K562 (cell line): ENCODE results near the gene PKD1. TPM values are rescaled to one million over a fixed set of nuclear protein-coding genes. Genes with fewer than 3 reads are reported as not detected.

Source experiments
- ATAC-seq: fragments of 200-7000 bp; cut with Tn5 transposase; 3 replicates; pipeline ENCODE4 v1.9.1; 2020; ENCODE audit warnings: moderate library complexity
- BruUV-seq: library from RNA; stranded (reverse); fragments of 400-500 nt; replicated peaks from 2 replicates; lab custom pipeline; 2021; lab: Mats Ljungman, UMichigan
- CTCF ChIA-PET: fragments of 300-600 bp; formaldehyde crosslinking; extraction: SDS; loops from one replicate; lab custom pipeline; 2021; ENCODE audit warnings: low intra/inter-chr PET ratio; lab: Yijun Ruan, JAX
- POLR2A ChIA-PET: fragments of 300-600, 350-650 bp; sonication (Branson Sonifier 250); formaldehyde crosslinking; extraction: SDS; loops from one replicate; lab custom pipeline; 2021; ENCODE audit warnings: antibody characterized with exemption, inconsistent platforms; lab: Yijun Ruan, JAX
- DNase-seq, 4 experiments: peaks; one replicate each; pipeline versions ENCODE4 v3.0.0 to v3.0.0-alpha.2; 2011 to 2018; ENCODE audit warnings: low spot score in 3 of 4, mixed read lengths in 3 of 4; ENCODE audit errors: extremely low read depth in 1 of 4
- FAIRE-seq: peaks from 2 replicates; lab custom pipeline; 2011; peaks lifted over from hg19 to GRCh38; lab: Jason Lieb, UNC
- H2AFZ ChIP-seq: 2 replicates; pipeline ENCODE4 v1.6.0; 2011; ENCODE audit warnings: low read depth, low read length, control low read depth, inconsistent platforms
- H3K27ac ChIP-seq: fragments of 200-600 bp; 3 replicates; pipeline ENCODE4 v1.8.0; 2011; ENCODE audit warnings: low read depth, mild to moderate bottlenecking, control low read depth, inconsistent platforms, low read length, moderate library complexity, mixed read lengths; ENCODE audit errors: extremely low read depth
- H3K27me3 ChIP-seq, 2 experiments: fragments of 300-600 bp in 1 of 2; 2 replicates in 1 of 2; 3 replicates in 1 of 2; pipeline versions ENCODE4 v1.6.0 to v1.8.0; 2011; ENCODE audit warnings: inconsistent platforms in 2 of 2, low read length in 2 of 2, mild to moderate bottlenecking in 1 of 2, mixed read lengths in 1 of 2, moderate library complexity in 1 of 2; ENCODE audit not compliant: control insufficient read depth in 2 of 2, insufficient read depth in 2 of 2
- H3K36me3 ChIP-seq: fragments of 300-600 bp; 3 replicates; pipeline ENCODE4 v1.8.0; 2011; ENCODE audit warnings: mild to moderate bottlenecking, low read length, inconsistent platforms; ENCODE audit not compliant: control insufficient read depth, insufficient read depth
- H3K4me1 ChIP-seq, 2 experiments: fragments of 200-600 bp in 1 of 2; replicated peaks in 1 of 2; 2 replicates in 1 of 2; 3 replicates in 1 of 2; pipeline versions ENCODE4 v1.5.1 to v1.8.0; 2011; ENCODE audit warnings: inconsistent platforms in 2 of 2, low read length in 2 of 2, mild to moderate bottlenecking in 1 of 2, mixed read lengths in 1 of 2, moderate library complexity in 1 of 2; ENCODE audit not compliant: control insufficient read depth in 2 of 2, insufficient read depth in 2 of 2
- H3K4me2 ChIP-seq: 2 replicates; pipeline ENCODE4 v1.6.1; 2011; ENCODE audit warnings: low read length, control low read depth, inconsistent platforms, mixed read lengths; ENCODE audit not compliant: insufficient read depth
- H3K4me3 ChIP-seq: fragments of 200-600 bp; sonication (generic), shearing (Covaris generic); 2 replicates; pipeline ENCODE4 v1.5.1; 2016; ENCODE audit warnings: control low read depth, inconsistent platforms
- H3K79me2 ChIP-seq: fragments of 200-600 bp; 3 replicates; pipeline ENCODE4 v1.8.0; 2011; ENCODE audit warnings: low read length, inconsistent platforms; ENCODE audit not compliant: control insufficient read depth, insufficient read depth
- H3K9ac ChIP-seq, 2 experiments: 2 replicates each; pipeline versions ENCODE4 v1.6.0 to v1.6.1; 2011; ENCODE audit warnings: low read depth in 2 of 2, low read length in 2 of 2, control low read depth in 1 of 2, inconsistent platforms in 1 of 2, mild to moderate bottlenecking in 1 of 2, mixed read lengths in 1 of 2; ENCODE audit not compliant: insufficient read depth in 1 of 2
- H3K9me1 ChIP-seq: one replicate; pipeline ENCODE4 v1.6.0; 2011; ENCODE audit warnings: inconsistent platforms, mild to moderate bottlenecking, low read length, moderate library complexity; ENCODE audit not compliant: control insufficient read depth, insufficient read depth
- H3K9me3 ChIP-seq: replicated peaks from 2 replicates; pipeline ENCODE4 v1.5.1; 2011; ENCODE audit warnings: low read depth, low read length, inconsistent platforms; ENCODE audit not compliant: control insufficient read depth, insufficient read depth
- H4K20me1 ChIP-seq: replicated peaks from 2 replicates; pipeline ENCODE4 v1.6.1; 2011; ENCODE audit warnings: low read length, inconsistent platforms, mixed read lengths; ENCODE audit not compliant: control insufficient read depth, insufficient read depth
- ELF1 ChIP-seq: fragments of 200-800 bp; sonication (Bioruptor generic); IDR thresholded peaks from 2 replicates; pipeline ENCODE4 v1.6.1; 2016; ENCODE audit warnings: missing genetic modification characterization, missing compliant biosample characterization
- HSF4 ChIP-seq: fragments of 250-450 bp; sonication (Bioruptor Pico); IDR thresholded peaks from 2 replicates; pipeline ENCODE4 v2.1.2; 2022; ENCODE audit warnings: mild to moderate bottlenecking, moderate library complexity, borderline replicate concordance
- KAT7 ChIP-seq: sonication (generic); formaldehyde crosslinking; IDR thresholded peaks from 2 replicates; pipeline ENCODE4 v1.8.0; 2022; ENCODE audit warnings: missing genetic modification reagents, mild to moderate bottlenecking, borderline replicate concordance
- POU5F1 ChIP-seq: fragments of 150-350 bp; IDR thresholded peaks from 2 replicates; pipeline ENCODE4 v1.6.1; 2014; ENCODE audit warnings: borderline replicate concordance, low read length, low read depth, mild to moderate bottlenecking; ENCODE audit not compliant: partially characterized antibody
- ZNF133 ChIP-seq: fragments of 250-450 bp; sonication (Bioruptor Pico); IDR thresholded peaks from 2 replicates; pipeline ENCODE4 v1.4.0; 2020; ENCODE audit warnings: mild to moderate bottlenecking
- WGBS: fragments of 100-300 bp; shearing (Covaris generic); methylation state at CpG from one replicate; pipeline ENCODE4 v1.1.6; 2016; ENCODE audit warnings: low coverage, mixed read lengths; ENCODE audit not compliant: insufficient coverage; ENCODE audit errors: missing lambda C conversion rate; 5-methylcytosine and 5-hydroxymethylcytosine counted together
- in situ Hi-C: fragments of 300-500 bp; cut with MboI; formaldehyde crosslinking; loops from 4 replicates; pipeline ENCODE4 v1.15.0; 2018; ENCODE audit warnings: inconsistent platforms, mixed read lengths
- intact Hi-C: fragments of 100-400 bp; cut with micrococcal nuclease; formaldehyde crosslinking; loops from 2 replicates; pipeline ENCODE4 v1.14.2; 2022
- polyA plus RNA-seq, 8 experiments: library from polyadenylated mRNA; depleted of rRNA in 4 of 8; stranded (reverse) in 5 of 8; unstranded in 3 of 8; fragments of >200 nt; fragmentation: Nextera tagmentation in 2 of 8; fragmentation: Illumina TruSeq in 1 of 8; extraction: Ambion mirVana in 2 of 8; extraction: Trizol in 1 of 8; gene quantifications; 2 replicates each; pipeline versions ENCODE4 v1.2.1 to v1.2.3, GENCODE V29; 2011 to 2014; ENCODE audit warnings: inconsistent platforms in 1 of 8, missing spikeins in 1 of 8
- total RNA-seq, 7 experiments: library from RNA; depleted of rRNA in 6 of 7; stranded (reverse); fragments of >200 nt in 6 of 7; fragmentation: Illumina TruSeq in 2 of 7; extraction: Trizol in 2 of 7; gene quantifications; 2 replicates each; pipeline versions ENCODE4 v1.2.1 to v1.2.3, GENCODE V29; 2011 to 2021; ENCODE audit warnings: low replicate concordance in 1 of 7

PKD1 gene
- total and polyA plus RNA-seq, 9 of the 15 experiments (the other 6 are each of a cell fraction or from before 2014, with no cell fraction given) = 0.23 to 93.5 (median 12.6) TPM

DNA sequence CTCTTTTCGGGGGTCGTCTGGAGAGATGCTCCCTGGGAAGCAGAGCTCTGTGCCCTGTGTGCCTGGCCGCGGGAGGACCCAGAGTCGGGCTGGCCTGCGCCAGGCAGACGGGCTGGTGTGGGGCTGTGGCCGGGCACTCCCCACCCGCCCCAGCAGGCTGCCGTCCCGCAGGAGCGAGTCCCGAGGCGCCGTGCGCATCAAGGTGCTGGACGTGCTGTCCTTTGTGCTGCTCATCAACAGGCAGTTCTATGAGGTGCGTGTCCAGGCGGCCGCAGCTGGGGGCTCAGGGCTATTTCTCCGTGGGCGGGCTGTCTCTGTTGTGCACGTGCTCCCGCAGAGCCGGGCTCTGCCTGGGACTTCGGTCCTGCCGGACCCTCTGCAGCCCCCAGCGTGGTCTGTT lies 72.9 kb downstream of the PKD1 start:
- WGBS = 85% methylated on average over 9 of the region's 28 CpGs
- FAIRE-seq (no peak), ATAC-seq (no peak), DNase-seq (no peak)
- H3K4me3 ChIP-seq = no peak overlapping the region
- H3K9me1 ChIP-seq = no peaks in the 10 kb centered on the region
- CTCF ChIA-PET = no interaction called here
- no peaks in the 10 kb centered on the region for H3K9me3 ChIP-seq
- intact Hi-C loops (no loop called here), in situ Hi-C loops (no loop called here)
- no peaks in the 10 kb centered on the region for H4K20me1 ChIP-seq
- H3K36me3 ChIP-seq = peaks cover 32% of the 10 kb centered on the region; the same call in 2 of the 3 replicates
- H2AFZ ChIP-seq = no peak overlapping the region
- TF ChIP-seq KAT7 (no peak), ZNF133 (CRISPR knock-in tag) (no peak), ELF1 (tag) (no peak), HSF4 (no peak)
- H3K79me2 ChIP-seq = no peaks in the 10 kb centered on the region
- no peak overlapping the region; a peak in 1 of 4 replicates for H3K9ac ChIP-seq
- H3K27ac ChIP-seq = no peak overlapping the region
- no TSS peak for BruUV-seq
- H3K4me2 ChIP-seq = no peak overlapping the region
- POLR2A ChIA-PET = interaction anchor here (0.6 to 1.3 kb wide), 2 partner anchors 10 to 92 kb away, joined by 3 to 6 read pairs; partner anchors contain the start of gene TRAF7
- peaks cover 0 to 20% of the 10 kb centered on the region in 2 experiments; a peak in 2 of 5 replicates for H3K4me1 ChIP-seq
- H3K27me3 ChIP-seq = no peaks in the 10 kb centered on the region

DNA sequence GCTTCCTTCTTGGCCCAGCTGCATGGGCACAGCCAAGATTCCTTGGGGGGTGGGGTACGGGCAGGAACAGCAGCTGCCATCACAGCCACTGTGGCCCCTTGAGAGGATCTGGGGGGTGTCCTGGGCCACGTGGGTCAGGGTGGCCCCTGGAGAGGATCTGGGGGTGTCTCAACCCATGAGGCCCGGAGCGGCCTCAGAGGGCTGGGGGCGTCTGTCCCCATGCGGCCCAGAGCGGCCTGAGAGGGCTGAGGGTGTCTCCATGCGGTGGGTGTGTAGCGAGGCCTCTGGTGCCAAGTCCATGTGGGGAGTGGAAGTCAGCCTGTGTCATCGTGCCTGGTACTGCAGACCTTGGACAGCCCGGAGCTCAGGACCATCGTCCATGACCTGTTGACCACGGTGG lies 74.2 kb downstream of the PKD1 start:
- Histone ChIP-seq H3K9me3 (no peaks in the 10 kb centered on the region), H3K36me3 (peaks cover 37% of the 10 kb centered on the region; the same call in 2 of the 3 replicates), H3K27ac (no peak overlapping the region), H3K4me1 (peaks cover 0 to 27% of the 10 kb centered on the region in 2 experiments; a peak in 2 of 5 replicates), H3K9ac (peak overlapping the region in 1 of 2 experiments; percentile 45; a peak in 1 of 4 replicates), H3K27me3 (no peaks in the 10 kb centered on the region), H4K20me1 (no peaks in the 10 kb centered on the region), H3K4me3 (no peak overlapping the region), H3K9me1 (no peaks in the 10 kb centered on the region), H3K79me2 (no peaks in the 10 kb centered on the region), H2AFZ (no peak overlapping the region), H3K4me2 (no peak overlapping the region)
- intact Hi-C loops (no loop called here), in situ Hi-C loops (no loop called here)
- DNase-seq (no peak), FAIRE-seq (no peak), ATAC-seq (no peak)
- CTCF ChIA-PET = no interaction called here
- POLR2A ChIA-PET = interaction anchor here (0.8 to 1.3 kb wide), 2 partner anchors 45 to 94 kb away, joined by 3 to 6 read pairs; partner anchors contain the start of gene TRAF7
- no peak for TF ChIP-seq POU5F1
- WGBS = 83% methylated on average over 12 of the region's 13 CpGs
- no TSS peak for BruUV-seq
